ENCODE measurements around the gene STK24.

Gene STK24

GRCh38 chr13:98528663-98529064 lies 48.2 kb downstream of the STK24 start:
- TF ChIP-seq USF1 (IDR thresholded peaks at IDR 0.05) (no peak), TEAD4 (IDR thresholded peaks at IDR 0.05) (no peak), TAF1 (IDR thresholded peaks at IDR 0.05; ENCODE audit: low read depth) (no peak), NFIC (IDR thresholded peaks at IDR 0.05) (no peak), EP300 (IDR thresholded peaks at IDR 0.05; ENCODE audit: borderline replicate concordance) (no peak), RAD21 (IDR thresholded peaks at IDR 0.05; ENCODE audit: low read depth) (no peak), MAX (IDR thresholded peaks at IDR 0.05) (no peak), EGR1 (IDR thresholded peaks at IDR 0.05) (no peak), TCF12 (IDR thresholded peaks at IDR 0.05; ENCODE audit: low read depth) (no peak), ZBTB7A (IDR thresholded peaks at IDR 0.05; ENCODE audit: low read depth) (no peak), CEBPB (IDR thresholded peaks at IDR 0.05) (no peak), CREB1 (IDR thresholded peaks at IDR 0.05; ENCODE audit: low read depth) (no peak), FOXM1 (IDR thresholded peaks at IDR 0.05; ENCODE audit: borderline replicate concordance, low read depth) (no peak), REST (IDR thresholded peaks at IDR 0.05; ENCODE audit: low read depth) (no peak), YY1 (IDR thresholded peaks at IDR 0.05; ENCODE audit: low read depth) (no peak)

GRCh38 chr13:98527526-98527925 lies 49.4 kb downstream of the STK24 start:
- TF ChIP-seq MAX (IDR thresholded peaks at IDR 0.05) = no peak
- no peak for TF ChIP-seq REST (IDR thresholded peaks at IDR 0.05; ENCODE audit: low read depth)
- no peak for TF ChIP-seq TCF12 (IDR thresholded peaks at IDR 0.05; ENCODE audit: low read depth)
- TF ChIP-seq TAF1 (IDR thresholded peaks at IDR 0.05; ENCODE audit: low read depth) = no peak
- no peak for TF ChIP-seq TEAD4 (IDR thresholded peaks at IDR 0.05)

GRCh38 chr13:98526182-98526512 lies 50.8 kb downstream of the STK24 start:
- TF ChIP-seq EP300 (IDR thresholded peaks at IDR 0.05; ENCODE audit: borderline replicate concordance) (peak; percentile 15; the same call in 1 of the 2 replicates), TEAD4 (IDR thresholded peaks at IDR 0.05) (peak; percentile 56; the same call in 1 of the 2 replicates), YY1 (IDR thresholded peaks at IDR 0.05; ENCODE audit: low read depth) (no peak), NFIC (IDR thresholded peaks at IDR 0.05) (no peak), TAF1 (IDR thresholded peaks at IDR 0.05; ENCODE audit: low read depth) (no peak), USF1 (IDR thresholded peaks at IDR 0.05) (no peak), ZBTB7A (IDR thresholded peaks at IDR 0.05; ENCODE audit: low read depth) (no peak), RAD21 (IDR thresholded peaks at IDR 0.05; ENCODE audit: low read depth) (no peak), CREB1 (IDR thresholded peaks at IDR 0.05; ENCODE audit: low read depth) (no peak), REST (IDR thresholded peaks at IDR 0.05; ENCODE audit: low read depth) (no peak), TCF12 (IDR thresholded peaks at IDR 0.05; ENCODE audit: low read depth) (peak; percentile 51; the same call in 1 of the 2 replicates), CEBPB (IDR thresholded peaks at IDR 0.05) (0 out of 2 replicates have a peak, but pooled peaks have one; percentile 0)

GRCh38 chr13:98525456-98526181 lies 51.3 kb downstream of the STK24 start:
- TF ChIP-seq CEBPB (IDR thresholded peaks at IDR 0.05) = peak; percentile 52; the same call in 1 of the 2 replicates
- peak; percentile 45; the same call in 1 of the 2 replicates for TF ChIP-seq TCF12 (IDR thresholded peaks at IDR 0.05; ENCODE audit: low read depth)
- TF ChIP-seq TEAD4 (IDR thresholded peaks at IDR 0.05) = no peak
- TF ChIP-seq EP300 (IDR thresholded peaks at IDR 0.05; ENCODE audit: borderline replicate concordance) = peak; percentile 45; the same call in 1 of the 2 replicates
- 0 out of 2 replicates have a peak, but pooled peaks have one; percentile 25 for TF ChIP-seq MAX (IDR thresholded peaks at IDR 0.05)
